PFSK-1 (cell line): ENCODE measurements around the gene CTIF.

Experiments
- FOXP2 ChIP-seq: optimal IDR thresholded peaks from 2 replicates; pipeline ENCODE3; 2011; ENCODE audit warnings: borderline replicate concordance, control low read depth, inconsistent platforms; ENCODE audit not compliant: insufficient read depth; ENCODE audit errors: extremely low read length, extremely low read depth
- POLR2AphosphoS5 ChIP-seq: IDR thresholded peaks from 2 replicates; pipeline ENCODE4 v1.6.1; 2012; ENCODE audit warnings: low read depth, mild to moderate bottlenecking, control low read depth, low read length, moderate library complexity
- REST ChIP-seq, 2 experiments: IDR thresholded peaks; 2 replicates each; pipeline versions ENCODE4 v1.6.1 to v1.8.0; 2011 to 2012; ENCODE audit warnings: low read depth in 2 of 2, low read length in 2 of 2, control low read depth in 1 of 2, inconsistent platforms in 1 of 2, mild to moderate bottlenecking in 1 of 2, moderate library complexity in 1 of 2; ENCODE audit not compliant: insufficient read depth in 1 of 2
- TAF1 ChIP-seq: IDR thresholded peaks from 2 replicates; pipeline ENCODE4 v1.6.1; 2012; ENCODE audit warnings: low read length, control low read depth, borderline replicate concordance; ENCODE audit not compliant: insufficient read depth

GRCh38 chr18:48814490-48815178 lies 275.8 kb downstream of the CTIF start:
- TF ChIP-seq TAF1: no peak
- TF ChIP-seq POLR2AphosphoS5: no peak
- TF ChIP-seq REST (IDR thresholded peaks at IDR 0.05; ENCODE audit: insufficient read depth in 1 of 2, low read depth in 2 of 2, low read length in 2 of 2): no peak
- TF ChIP-seq FOXP2: no peak
